GM21423 (cell line): ENCODE results near the gene ABLIM1.

Experiments used
- ATAC-seq: cut with Tn5 transposase; IDR thresholded peaks from one replicate; pipeline ENCODE4 v1.9.1; 2021; ENCODE audit warnings: mild to moderate bottlenecking, moderate library complexity; ENCODE audit not compliant: unreplicated experiment

Gene ABLIM1

GRCh38 chr10:114648368-114648767 lies 9.7 kb downstream of the ABLIM1 start:
- ATAC-seq, result no peak

- ATAC-seq, result no peak
Measured at GRCh38 chr10:114647545-114648138, 10.4 kb downstream of the ABLIM1 start.

GRCh38 chr10:114646426-114646825 lies 11.6 kb downstream of the ABLIM1 start:
- no peak for ATAC-seq

- ATAC-seq, result no peak
Measured at GRCh38 chr10:114645706-114646105, 12.4 kb downstream of the ABLIM1 start.

- ATAC-seq, result no peak
Measured at GRCh38 chr10:114643158-114643557, 14.9 kb downstream of the ABLIM1 start.

GRCh38 chr10:114642729-114643128 lies 15.3 kb downstream of the ABLIM1 start:
- no peak for ATAC-seq

GRCh38 chr10:114638821-114639625 lies 19.1 kb downstream of the ABLIM1 start:
- ATAC-seq, result no peak

GRCh38 chr10:114635797-114636550 lies 22.1 kb downstream of the ABLIM1 start:
- no peak for ATAC-seq

- ATAC-seq, result no peak
Measured at GRCh38 chr10:114635101-114635500, 23.0 kb downstream of the ABLIM1 start.

GRCh38 chr10:114634609-114634979 lies 23.5 kb downstream of the ABLIM1 start:
- ATAC-seq, result no peak

GRCh38 chr10:114632869-114633715 lies 25.0 kb downstream of the ABLIM1 start:
- ATAC-seq, result no peak

GRCh38 chr10:114631666-114632417 lies 26.2 kb downstream of the ABLIM1 start:
- peak; percentile 62 for ATAC-seq

GRCh38 chr10:114631090-114631665 lies 26.9 kb downstream of the ABLIM1 start:
- ATAC-seq, result no peak

GRCh38 chr10:114629824-114630730 lies 28.0 kb downstream of the ABLIM1 start:
- ATAC-seq, result no peak

- ATAC-seq, result no peak
Measured at GRCh38 chr10:114629083-114629823, 28.8 kb downstream of the ABLIM1 start.

GRCh38 chr10:114628106-114628505 lies 30.0 kb downstream of the ABLIM1 start:
- no peak for ATAC-seq

GRCh38 chr10:114626841-114627240 lies 31.2 kb downstream of the ABLIM1 start:
- no peak for ATAC-seq
